Sigmoid colon (tissue), 4 donors: ENCODE results near the gene TUBA3E.
"Not testable (repeated sequence)": the region's sequence is repeated elsewhere in the genome, so short reads cannot be mapped to it uniquely, and the experiment has no call there.

Experiments
- CTCF ChIP-seq, 4 experiments: fragments of 450-650 bp in 3 of 4; fragments of 200-600 bp in 1 of 4; IDR thresholded peaks; one replicate each; pipeline ENCODE4 v1.5.1; 2016 to 2019; ENCODE audit warnings: antibody characterized with exemption in 4 of 4, mild to moderate bottlenecking in 3 of 4, moderate library complexity in 2 of 4
- EP300 ChIP-seq, 4 donors: sonication (generic); formaldehyde crosslinking; IDR thresholded peaks; one replicate each; pipeline ENCODE4 v1.6.1; 2017; ENCODE audit warnings: antibody characterized with exemption in 4 of 4
- POLR2AphosphoS5 ChIP-seq, 4 donors: sonication (generic); formaldehyde crosslinking; IDR thresholded peaks; one replicate each; pipeline ENCODE4 v1.6.1; 2017; ENCODE audit warnings: antibody characterized with exemption in 4 of 4

GRCh38 chr2:130182826-130183511 lies 15.3 kb downstream of the TUBA3E start:
- TF ChIP-seq CTCF, EP300, POLR2AphosphoS5 (IDR thresholded peaks at IDR 0.05): not testable (repeated sequence)
